22Rv1 (cell line): Measurements from ENCODE around the gene RNFT1.
"Not testable (repeated sequence)": the region's sequence is repeated elsewhere in the genome, so short reads cannot be mapped to it uniquely, and the experiment has no call there.

Experiments used
- ZFX ChIP-seq: fragments of 450-650 bp; IDR thresholded peaks from 2 replicates; pipeline ENCODE4 v1.6.1; 2017; ENCODE audit warnings: antibody characterized with exemption, borderline replicate concordance
- TF ChIP-seq, protein P1 (sequence below): fragments of 450-650 bp; IDR thresholded peaks from 2 replicates; pipeline ENCODE4 v1.5.1; 2017; ENCODE audit warnings: mild to moderate bottlenecking

GRCh38 chr17:59959574-59959973 lies 5.0 kb downstream of the RNFT1 start:
- TF ChIP-seq, protein P1, sequence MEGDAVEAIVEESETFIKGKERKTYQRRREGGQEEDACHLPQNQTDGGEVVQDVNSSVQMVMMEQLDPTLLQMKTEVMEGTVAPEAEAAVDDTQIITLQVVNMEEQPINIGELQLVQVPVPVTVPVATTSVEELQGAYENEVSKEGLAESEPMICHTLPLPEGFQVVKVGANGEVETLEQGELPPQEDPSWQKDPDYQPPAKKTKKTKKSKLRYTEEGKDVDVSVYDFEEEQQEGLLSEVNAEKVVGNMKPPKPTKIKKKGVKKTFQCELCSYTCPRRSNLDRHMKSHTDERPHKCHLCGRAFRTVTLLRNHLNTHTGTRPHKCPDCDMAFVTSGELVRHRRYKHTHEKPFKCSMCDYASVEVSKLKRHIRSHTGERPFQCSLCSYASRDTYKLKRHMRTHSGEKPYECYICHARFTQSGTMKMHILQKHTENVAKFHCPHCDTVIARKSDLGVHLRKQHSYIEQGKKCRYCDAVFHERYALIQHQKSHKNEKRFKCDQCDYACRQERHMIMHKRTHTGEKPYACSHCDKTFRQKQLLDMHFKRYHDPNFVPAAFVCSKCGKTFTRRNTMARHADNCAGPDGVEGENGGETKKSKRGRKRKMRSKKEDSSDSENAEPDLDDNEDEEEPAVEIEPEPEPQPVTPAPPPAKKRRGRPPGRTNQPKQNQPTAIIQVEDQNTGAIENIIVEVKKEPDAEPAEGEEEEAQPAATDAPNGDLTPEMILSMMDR, result not testable (repeated sequence)
- TF ChIP-seq ZFX, result not testable (repeated sequence)
